GM19324 (cell line): ENCODE measurements around the gene DOK3.

Experiments used
- ATAC-seq: cut with Tn5 transposase; IDR thresholded peaks from one replicate; pipeline ENCODE4 v1.9.1; 2021; ENCODE audit warnings: mild to moderate bottlenecking, moderate library complexity; ENCODE audit not compliant: unreplicated experiment, low FRiP score

Gene DOK3

GRCh38 chr5:177514541-177514940 lies 4.9 kb upstream of the DOK3 start:
- ATAC-seq = no peak

GRCh38 chr5:177513500-177513899 lies 3.9 kb upstream of the DOK3 start:
- ATAC-seq = no peak

- ATAC-seq = no peak
These were observed 3.2 kb upstream of the DOK3 start for GRCh38 chr5:177512736-177513380.

GRCh38 chr5:177511796-177512675 lies 2.4 kb upstream of the DOK3 start:
- ATAC-seq = no peak

- no peak for ATAC-seq
These were observed 1.6 kb upstream of the DOK3 start for GRCh38 chr5:177511181-177511580.

GRCh38 chr5:177510567-177511053 lies 984 bp upstream of the DOK3 start:
- ATAC-seq = peak; percentile 29

- ATAC-seq = peak; percentile 28
These were observed 453 bp upstream of the DOK3 start for GRCh38 chr5:177509991-177510566.

GRCh38 chr5:177508837-177509236 lies 789 bp downstream of the DOK3 start:
- peak; percentile 32 for ATAC-seq

GRCh38 chr5:177508221-177508611 lies 1.4 kb downstream of the DOK3 start:
- no peak for ATAC-seq

- no peak for ATAC-seq
These were observed 1.9 kb downstream of the DOK3 start for GRCh38 chr5:177507596-177508220.

- no peak for ATAC-seq
These were observed 2.5 kb downstream of the DOK3 start for GRCh38 chr5:177507165-177507564.

GRCh38 chr5:177505075-177505474 lies 4.6 kb downstream of the DOK3 start:
- no peak for ATAC-seq

GRCh38 chr5:177504086-177505056 lies 5.3 kb downstream of the DOK3 start:
- ATAC-seq = no peak

GRCh38 chr5:177503351-177504085 lies 6.1 kb downstream of the DOK3 start:
- no peak for ATAC-seq

GRCh38 chr5:177502886-177503285 lies 6.7 kb downstream of the DOK3 start:
- ATAC-seq = no peak

- no peak for ATAC-seq
These were observed 7.5 kb downstream of the DOK3 start for GRCh38 chr5:177501874-177502678.

GRCh38 chr5:177500685-177501522 lies 8.7 kb downstream of the DOK3 start:
- no peak for ATAC-seq
